Lung (tissue), 12 donors: ENCODE data around the gene NR6A1. TPM values are rescaled to one million over a fixed set of nuclear protein-coding genes. Genes with fewer than 3 reads are reported as not detected.

Experiments
- ATAC-seq: fragments of 200-7000 bp; cut with Tn5 transposase; one replicate; pipeline ENCODE4 v1.9.1; 2020; ENCODE audit warnings: moderate number of reproducible peaks; ENCODE audit not compliant: insufficient read depth, low FRiP score
- DNase-seq, 3 donors: peaks; one replicate each; pipeline ENCODE4 v3.0.0-alpha.2; 2013 to 2017
- H3K27ac ChIP-seq, 2 donors: one replicate each; pipeline ENCODE4 v1.5.1; 2013; ENCODE audit warnings: mild to moderate bottlenecking in 2 of 2, moderate library complexity in 2 of 2, control low read depth in 1 of 2, inconsistent platforms in 1 of 2, low read depth in 1 of 2, low read length in 1 of 2
- H3K27me3 ChIP-seq, 3 donors: one replicate each; pipeline ENCODE4 v1.5.1; 2013; ENCODE audit warnings: low read length in 2 of 3; ENCODE audit not compliant: control insufficient read depth in 3 of 3, insufficient read depth in 3 of 3
- H3K36me3 ChIP-seq, 4 donors: one replicate each; pipeline ENCODE4 v1.5.1; 2013; ENCODE audit warnings: low read length in 4 of 4, mild to moderate bottlenecking in 1 of 4, moderate library complexity in 1 of 4; ENCODE audit not compliant: control insufficient read depth in 4 of 4, insufficient read depth in 4 of 4
- H3K4me1 ChIP-seq, 5 donors: one replicate each; pipeline ENCODE4 v1.5.1; 2013; ENCODE audit warnings: low read length in 5 of 5, mild to moderate bottlenecking in 2 of 5, moderate library complexity in 1 of 5; ENCODE audit not compliant: control insufficient read depth in 5 of 5, insufficient read depth in 5 of 5
- H3K4me3 ChIP-seq: one replicate; pipeline ENCODE4 v1.5.1; 2013; ENCODE audit warnings: mild to moderate bottlenecking, control low read depth, moderate library complexity
- H3K9ac ChIP-seq, 2 donors: one replicate each; pipeline ENCODE4 v1.5.1; 2013; ENCODE audit warnings: low read length in 2 of 2, control low read depth in 1 of 2; ENCODE audit not compliant: insufficient read depth in 1 of 2
- H3K9me3 ChIP-seq, 4 donors: one replicate each; pipeline ENCODE4 v1.5.1; 2013; ENCODE audit warnings: low read length in 3 of 4, mild to moderate bottlenecking in 1 of 4, moderate library complexity in 1 of 4; ENCODE audit not compliant: control insufficient read depth in 4 of 4, insufficient read depth in 3 of 4
- CTCF ChIP-seq: IDR thresholded peaks from 2 replicates; pipeline ENCODE4 v1.5.1; 2012; ENCODE audit warnings: mild to moderate bottlenecking; ENCODE audit errors: control extremely low read depth, extremely low read depth
- WGBS, 2 donors: extraction: QIAGEN DNeasy Blood & Tissue Kit; methylation state at CpG; one replicate each; pipeline ENCODE4 v1.1.7; 2013; 5-methylcytosine and 5-hydroxymethylcytosine counted together
- polyA plus RNA-seq, 2 donors: library from polyadenylated mRNA; stranded (reverse); fragments of 200-250 nt; gene quantifications; one replicate each; pipeline ENCODE4 v1.2.1, GENCODE V29; 2013
- total RNA-seq, 2 donors: library from RNA; depleted of rRNA in 1 of 2; stranded (reverse); fragments of >200 nt in 1 of 2; gene quantifications; one replicate each; pipeline ENCODE4 v1.2.1, GENCODE V29; 2014 to 2021
- donor health status: control.
- donor health status: control.
- donor health status: Bipolar disorder and iron deficiency.
- donor health status: healthy.
- donor health status: DM: yes; HTN: yes; CAD: no.

The NR6A1 gene
- total and polyA plus RNA-seq, 4 donors = 0.94 to 4.0 (median 2.4) TPM

GRCh38 chr9:124475158-124475867 lies 295.8 kb downstream of the NR6A1 start:
- Histone ChIP-seq H3K36me3 (no peaks in the 10 kb centered on the region), H3K9me3 (peaks cover 0 to 1% (median 0%) of the 10 kb centered on the region in 4 donors), H3K4me3 (no peak overlapping the region), H3K27ac (no peak overlapping the region), H3K27me3 (peaks cover 9 to 12% (median 9%) of the 10 kb centered on the region in 3 donors), H3K4me1 (no peaks in the 10 kb centered on the region), H3K9ac (no peak overlapping the region)
- TF ChIP-seq CTCF = no peak
- WGBS, 2 donors = 72 to 81% methylated on average over 20 to 21 of the region's 21 CpGs
- ATAC-seq = no peak
- no peak for DNase-seq

- H3K4me3 ChIP-seq = no peak overlapping the region
- WGBS, 2 donors = 75 to 89% methylated on average over 4 of the region's 4 CpGs
- no peaks in the 10 kb centered on the region for H3K36me3 ChIP-seq
- ATAC-seq (no peak), DNase-seq (no peak)
- no peak for TF ChIP-seq CTCF
- H3K4me1 ChIP-seq = no peaks in the 10 kb centered on the region
- no peak overlapping the region for H3K27ac ChIP-seq
- peaks cover 0 to 1% (median 0%) of the 10 kb centered on the region in 4 donors for H3K9me3 ChIP-seq
- H3K9ac ChIP-seq = no peak overlapping the region
- H3K27me3 ChIP-seq = peaks cover 4 to 12% (median 9%) of the 10 kb centered on the region in 3 donors
Measured at GRCh38 chr9:124474151-124474550, 297.0 kb downstream of the NR6A1 start.

GRCh38 chr9:124473310-124473709 lies 297.8 kb downstream of the NR6A1 start:
- TF ChIP-seq CTCF = no peak
- 74 to 78% methylated on average over 10 of the region's 10 CpGs for WGBS, 2 donors
- ATAC-seq = no peak
- no peak overlapping the region for H3K4me3 ChIP-seq
- no peak overlapping the region for H3K27ac ChIP-seq
- H3K36me3 ChIP-seq = no peaks in the 10 kb centered on the region
- no peak overlapping the region for H3K9ac ChIP-seq
- H3K27me3 ChIP-seq = peaks cover 4 to 9% (median 9%) of the 10 kb centered on the region in 3 donors
- H3K9me3 ChIP-seq = no peaks in the 10 kb centered on the region
- no peaks in the 10 kb centered on the region for H3K4me1 ChIP-seq
- DNase-seq = no peak
